ENCODE results near the gene EEF2KMT.
"Not testable (repeated sequence)": the region's sequence is repeated elsewhere in the genome, so short reads cannot be mapped to it uniquely, and the experiment has no call there.

DNA sequence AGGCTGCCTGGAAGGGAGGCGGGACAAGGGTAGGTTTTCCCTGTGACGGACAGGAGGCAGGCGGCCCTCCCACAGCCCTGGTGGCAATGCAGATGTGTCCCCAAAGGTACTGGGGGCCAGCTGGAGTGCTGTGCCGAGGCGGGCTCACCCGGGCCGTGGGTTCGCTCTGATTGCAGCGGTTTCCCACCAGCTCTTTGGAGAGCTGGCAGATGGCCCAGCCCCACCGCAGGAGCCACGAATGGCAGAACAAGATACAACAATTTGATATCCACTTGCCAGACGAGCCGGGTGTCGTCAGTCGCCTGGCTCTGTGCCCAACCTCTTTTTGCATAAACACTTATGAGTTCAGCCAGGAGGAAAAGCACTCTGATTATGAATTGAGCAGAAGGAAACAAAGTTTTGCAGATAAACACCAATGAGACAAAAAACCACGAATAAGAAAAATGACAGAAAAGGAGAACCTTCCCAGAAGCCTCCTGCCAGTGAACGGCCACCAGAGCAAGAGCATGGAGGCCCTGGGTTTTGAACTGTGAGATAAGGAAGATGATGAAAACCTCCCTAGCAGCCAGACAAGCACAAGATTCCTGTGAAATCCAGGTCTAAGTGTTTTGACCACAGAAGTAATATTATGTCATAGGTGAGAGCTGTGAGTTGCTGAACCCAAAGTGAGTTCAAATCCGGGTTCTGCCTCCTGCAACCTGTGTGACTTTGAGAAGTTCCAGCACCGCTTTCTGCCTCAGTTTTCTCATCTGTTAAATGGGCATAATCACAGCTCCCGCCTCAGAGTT, 19.9 kb upstream of the EEF2KMT start:
- TF ChIP-seq, protein P1, sequence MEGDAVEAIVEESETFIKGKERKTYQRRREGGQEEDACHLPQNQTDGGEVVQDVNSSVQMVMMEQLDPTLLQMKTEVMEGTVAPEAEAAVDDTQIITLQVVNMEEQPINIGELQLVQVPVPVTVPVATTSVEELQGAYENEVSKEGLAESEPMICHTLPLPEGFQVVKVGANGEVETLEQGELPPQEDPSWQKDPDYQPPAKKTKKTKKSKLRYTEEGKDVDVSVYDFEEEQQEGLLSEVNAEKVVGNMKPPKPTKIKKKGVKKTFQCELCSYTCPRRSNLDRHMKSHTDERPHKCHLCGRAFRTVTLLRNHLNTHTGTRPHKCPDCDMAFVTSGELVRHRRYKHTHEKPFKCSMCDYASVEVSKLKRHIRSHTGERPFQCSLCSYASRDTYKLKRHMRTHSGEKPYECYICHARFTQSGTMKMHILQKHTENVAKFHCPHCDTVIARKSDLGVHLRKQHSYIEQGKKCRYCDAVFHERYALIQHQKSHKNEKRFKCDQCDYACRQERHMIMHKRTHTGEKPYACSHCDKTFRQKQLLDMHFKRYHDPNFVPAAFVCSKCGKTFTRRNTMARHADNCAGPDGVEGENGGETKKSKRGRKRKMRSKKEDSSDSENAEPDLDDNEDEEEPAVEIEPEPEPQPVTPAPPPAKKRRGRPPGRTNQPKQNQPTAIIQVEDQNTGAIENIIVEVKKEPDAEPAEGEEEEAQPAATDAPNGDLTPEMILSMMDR (IDR thresholded peaks at IDR 0.05): not testable (repeated sequence)
- TF ChIP-seq POLR2A (IDR thresholded peaks at IDR 0.05; ENCODE audit: low read depth); POLR2AphosphoS5 (IDR thresholded peaks at IDR 0.05): not testable (repeated sequence)
